ENCODE measurements around the gene NOXA1.

- TF ChIP-seq CTCF (tag by site-specific recombination; IDR thresholded peaks at IDR 0.05) (no peak), ZNF19 (tag by site-specific recombination; IDR thresholded peaks at IDR 0.05; ENCODE audit: low read depth) (no peak), REPIN1 (tag by site-specific recombination; IDR thresholded peaks at IDR 0.05; ENCODE audit: low read depth) (no peak), ZNF239 (tag by site-specific recombination; IDR thresholded peaks at IDR 0.05) (no peak), ZNF274 (IDR thresholded peaks at IDR 0.05; ENCODE audit: low read length) (no peak), ZNF274 (tag by site-specific recombination; IDR thresholded peaks at IDR 0.05; ENCODE audit: borderline replicate concordance) (no peak), HOXD13 (CRISPR knock-in tag; IDR thresholded peaks at IDR 0.05; ENCODE audit: borderline replicate concordance) (no peak), ZFP37 (tag by site-specific recombination; IDR thresholded peaks at IDR 0.05) (no peak), ZNF654 (tag by site-specific recombination; IDR thresholded peaks at IDR 0.05; ENCODE audit: low read depth) (no peak), ZNF701 (tag by site-specific recombination; IDR thresholded peaks at IDR 0.05) (no peak), ZNF175 (tag by site-specific recombination; IDR thresholded peaks at IDR 0.05) (no peak)
- TF ChIP-seq, protein P1, sequence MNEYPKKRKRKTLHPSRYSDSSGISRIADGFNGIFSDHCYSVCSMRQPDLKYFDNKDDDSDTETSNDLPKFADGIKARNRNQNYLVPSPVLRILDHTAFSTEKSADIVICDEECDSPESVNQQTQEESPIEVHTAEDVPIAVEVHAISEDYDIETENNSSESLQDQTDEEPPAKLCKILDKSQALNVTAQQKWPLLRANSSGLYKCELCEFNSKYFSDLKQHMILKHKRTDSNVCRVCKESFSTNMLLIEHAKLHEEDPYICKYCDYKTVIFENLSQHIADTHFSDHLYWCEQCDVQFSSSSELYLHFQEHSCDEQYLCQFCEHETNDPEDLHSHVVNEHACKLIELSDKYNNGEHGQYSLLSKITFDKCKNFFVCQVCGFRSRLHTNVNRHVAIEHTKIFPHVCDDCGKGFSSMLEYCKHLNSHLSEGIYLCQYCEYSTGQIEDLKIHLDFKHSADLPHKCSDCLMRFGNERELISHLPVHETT (tag by site-specific recombination; IDR thresholded peaks at IDR 0.05) = no peak
Observed at GRCh38 chr9:137390553-137391410, 32.4 kb upstream of the NOXA1 start.

All from HEK293 (cell line).